NCI-H2081 treated with DMSO at 0.1 percent for 48 hours (cell line): ENCODE results near the gene SNX33.
A peak's percentile ranks its signal among the peaks of the same experiment; 100 is the strongest.
"Not testable (repeated sequence)": the region's sequence is repeated elsewhere in the genome, so short reads cannot be mapped to it uniquely, and the experiment has no call there.

ENCODE experiments used
- DNase-seq: peaks from one replicate; lab custom pipeline; 2025; lab: John Stamatoyannopoulos, UW

SNX33 gene

GRCh38 chr15:75647370-75648155 is at the start of gene SNX33:
TSS of gene SNX33 (plus strand) at chr15:75647912. CDS start at chr15:75649103, 1,191 bp downstream.
- DNase-seq: no peak

DNA sequence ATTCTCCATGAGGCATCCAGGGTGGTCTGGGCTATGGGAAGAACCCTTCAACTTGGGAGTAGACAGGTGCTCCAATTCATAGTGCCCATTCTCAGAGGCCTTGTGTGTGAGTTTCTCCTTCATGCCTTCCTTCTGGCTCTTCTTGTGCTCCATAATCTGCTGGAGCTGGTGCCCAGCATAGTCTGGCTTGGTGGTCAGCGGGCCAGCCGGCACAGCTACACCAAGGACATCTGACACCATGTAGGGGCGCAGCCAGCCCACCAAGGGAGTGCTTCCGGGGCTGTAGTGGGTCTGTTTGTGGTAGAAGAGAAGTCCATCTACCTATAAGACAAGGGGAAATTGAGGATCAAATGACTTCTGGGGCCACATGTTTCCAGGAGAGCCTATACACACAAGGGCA is 49.4 kb upstream of the SNX33 start:
- DNase-seq: no peak

- no peak for DNase-seq
Measured at GRCh38 chr15:75599401-75599800, 48.3 kb upstream of the SNX33 start.

- no peak for DNase-seq
Measured at GRCh38 chr15:75606026-75606425, 41.7 kb upstream of the SNX33 start.

DNA sequence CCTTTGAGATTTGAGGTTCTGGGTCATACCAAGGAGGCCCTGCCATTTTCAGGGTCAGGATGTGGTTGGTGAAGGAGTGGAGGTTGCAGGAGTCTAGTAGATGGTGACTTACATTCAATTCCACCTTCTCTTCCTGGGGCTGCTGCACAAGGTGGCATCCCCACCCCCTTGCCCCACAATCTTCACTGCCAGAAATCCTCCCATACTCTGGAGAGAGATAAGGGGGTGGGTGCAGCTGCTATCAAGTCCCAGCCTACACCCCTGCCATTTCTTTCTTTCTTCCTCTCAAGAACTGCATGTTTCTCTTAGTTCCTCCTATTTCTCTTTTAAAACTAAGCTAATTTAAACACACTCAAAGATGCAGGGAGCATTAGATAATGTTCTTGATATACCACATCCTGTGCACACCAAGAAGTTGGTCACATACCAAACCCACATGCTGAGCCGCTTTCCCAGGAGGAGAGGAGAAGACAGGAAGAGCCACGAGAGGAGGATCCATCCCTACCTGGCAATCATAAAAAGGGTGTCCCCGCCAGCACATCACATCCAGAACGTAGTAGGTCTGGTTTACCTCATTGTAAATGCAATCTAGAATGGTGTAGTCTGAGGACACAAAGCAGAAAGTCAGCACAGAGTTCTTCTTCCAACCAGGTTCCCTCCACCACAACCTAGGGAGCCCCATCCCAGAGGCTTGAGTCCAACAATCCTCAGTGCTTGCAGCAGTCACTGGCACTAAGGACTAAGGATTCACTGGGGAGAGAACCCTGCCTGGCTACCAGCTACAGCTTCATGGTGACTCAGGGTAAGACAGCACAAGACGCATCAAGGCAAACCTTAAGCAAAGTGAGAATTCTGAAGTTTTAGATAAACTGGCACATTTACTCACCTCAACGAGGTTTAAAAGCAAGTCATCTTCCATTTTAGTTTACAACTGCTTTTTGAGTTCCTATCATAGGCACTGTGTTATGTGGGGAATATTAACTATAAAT is 40.7 kb upstream of the SNX33 start:
- DNase-seq: no peak

DNA sequence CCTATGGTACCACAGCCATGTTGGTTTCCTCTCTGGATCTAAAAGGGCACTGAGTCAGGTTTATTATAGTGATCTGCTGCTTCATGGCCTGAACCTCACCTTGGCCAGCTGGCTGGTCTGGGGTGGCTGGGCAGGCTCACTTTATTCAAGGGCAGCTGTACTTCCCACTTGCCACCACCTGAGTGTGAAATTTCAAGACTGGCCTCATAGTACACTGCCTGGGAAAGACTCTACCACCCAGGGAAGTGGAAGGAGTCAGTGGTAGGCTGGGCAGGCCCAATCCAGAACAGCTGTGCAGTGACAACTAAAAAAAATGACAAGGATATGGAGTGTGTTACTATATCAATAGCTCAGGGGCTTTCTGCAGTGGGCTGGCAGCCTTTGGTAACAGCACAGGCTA is 30.9 kb upstream of the SNX33 start:
- no peak for DNase-seq

DNA sequence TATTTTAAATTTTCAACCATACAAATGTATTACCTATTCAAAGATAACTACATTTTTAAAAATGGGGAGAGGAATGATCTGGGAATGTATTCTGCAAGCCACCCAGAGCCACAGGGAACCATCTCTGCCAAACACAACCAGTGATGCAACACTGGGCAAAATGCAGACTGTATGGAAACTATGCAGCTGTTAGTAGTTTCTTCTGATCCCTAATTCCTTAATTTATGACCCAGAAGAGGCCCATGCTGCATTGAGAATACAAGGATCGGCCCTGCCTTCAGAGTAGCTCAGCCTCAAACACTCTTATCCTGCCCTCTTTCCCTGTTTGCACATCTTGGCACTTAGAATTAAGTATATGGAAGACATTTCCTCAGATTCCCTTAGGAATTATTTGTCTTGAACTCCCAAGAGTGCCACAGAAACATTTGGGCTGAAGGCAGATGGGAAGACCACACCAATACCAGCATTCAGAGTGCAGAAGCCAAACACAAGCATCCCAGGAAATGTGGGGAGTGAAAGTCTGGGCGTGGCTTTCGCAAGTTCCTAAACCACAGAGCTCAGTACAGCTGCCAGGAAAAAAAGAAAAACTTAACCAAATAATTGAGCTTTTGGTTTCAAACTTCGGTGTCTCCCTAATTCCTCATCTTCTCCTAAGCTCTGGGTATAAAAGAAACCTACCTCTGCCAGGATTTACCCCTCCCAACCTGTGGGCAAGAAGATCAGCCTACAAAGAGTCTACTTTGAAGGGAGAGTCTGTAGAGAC is 27.5 kb upstream of the SNX33 start:
- no peak for DNase-seq

DNA sequence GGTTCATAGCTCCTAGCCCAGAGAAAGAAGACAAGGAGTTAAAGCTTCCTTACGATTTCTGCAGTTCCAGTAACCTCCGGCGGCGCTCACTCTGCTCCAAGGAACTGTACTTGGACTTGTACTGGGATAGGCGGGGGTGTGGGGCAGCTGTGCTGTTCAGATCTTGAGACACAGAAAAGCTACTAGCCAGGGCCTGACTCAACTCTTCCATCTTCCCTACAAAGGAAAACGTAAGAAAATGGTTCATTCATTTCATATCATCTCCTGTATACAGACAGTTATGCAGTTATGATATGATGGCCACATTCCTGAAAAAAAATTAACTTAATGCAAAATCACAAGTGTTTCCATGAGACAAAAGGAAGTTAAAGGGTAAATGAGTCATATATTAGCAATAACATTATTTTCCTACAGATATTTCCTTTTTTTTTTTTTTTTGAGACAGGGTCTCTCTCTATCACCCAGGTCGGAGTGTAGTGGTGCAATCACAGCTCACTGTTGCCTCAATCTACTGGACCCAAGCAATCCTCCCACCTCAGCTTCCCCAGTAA is 26.8 kb upstream of the SNX33 start:
- no peak for DNase-seq

GRCh38 chr15:75622505-75622904 is 25.2 kb upstream of the SNX33 start:
- no peak for DNase-seq

- DNase-seq: peak; percentile 56
Measured at GRCh38 chr15:75625542-75626347, 22.0 kb upstream of the SNX33 start, which contains the start of gene SNUPN. TSS of gene SNUPN (minus strand) at chr15:75625725. CDS start at chr15:75621051, 4,674 bp downstream.

- DNase-seq: no peak
Measured at GRCh38 chr15:75631935-75632334, 15.8 kb upstream of the SNX33 start.

DNA sequence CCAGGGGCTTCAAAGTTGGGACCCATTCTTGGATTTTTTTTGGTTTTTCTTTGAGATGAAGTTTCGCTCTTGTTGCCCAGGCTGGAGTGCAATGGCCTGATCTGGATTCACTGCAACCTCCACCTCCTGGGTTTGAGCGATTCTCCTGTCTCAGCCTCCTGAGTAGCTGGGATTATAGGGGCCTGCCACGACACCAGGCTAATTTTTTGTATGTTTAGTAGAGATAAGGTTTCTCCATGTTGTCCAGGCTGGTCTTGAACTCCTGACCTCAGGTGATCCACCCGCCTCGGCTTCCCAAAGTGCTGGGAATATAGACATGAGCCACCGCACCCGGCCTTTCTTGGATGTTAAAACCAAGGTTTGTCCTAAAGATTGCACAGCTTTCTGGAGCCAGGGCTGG is 13.8 kb upstream of the SNX33 start:
- DNase-seq: not testable (repeated sequence)

DNA sequence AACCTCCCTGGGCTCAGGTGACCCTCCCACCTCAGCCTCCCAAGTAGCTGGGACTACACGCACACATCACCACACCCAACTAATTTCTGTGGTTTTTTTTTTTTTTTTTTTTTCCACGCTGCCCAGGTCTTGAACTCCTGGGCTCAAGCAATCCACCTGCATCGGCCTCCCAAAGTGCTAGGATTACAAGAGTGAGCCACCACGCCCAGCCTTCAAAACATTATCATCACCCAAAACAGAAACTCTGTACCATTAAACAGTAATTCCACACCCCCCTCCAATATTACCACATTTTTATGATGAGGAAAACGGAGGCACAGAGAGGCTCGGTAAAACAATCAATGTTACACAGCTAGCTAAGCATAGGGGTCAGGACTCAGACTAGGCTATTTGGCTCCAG is 11.7 kb upstream of the SNX33 start:
- no peak for DNase-seq

DNA sequence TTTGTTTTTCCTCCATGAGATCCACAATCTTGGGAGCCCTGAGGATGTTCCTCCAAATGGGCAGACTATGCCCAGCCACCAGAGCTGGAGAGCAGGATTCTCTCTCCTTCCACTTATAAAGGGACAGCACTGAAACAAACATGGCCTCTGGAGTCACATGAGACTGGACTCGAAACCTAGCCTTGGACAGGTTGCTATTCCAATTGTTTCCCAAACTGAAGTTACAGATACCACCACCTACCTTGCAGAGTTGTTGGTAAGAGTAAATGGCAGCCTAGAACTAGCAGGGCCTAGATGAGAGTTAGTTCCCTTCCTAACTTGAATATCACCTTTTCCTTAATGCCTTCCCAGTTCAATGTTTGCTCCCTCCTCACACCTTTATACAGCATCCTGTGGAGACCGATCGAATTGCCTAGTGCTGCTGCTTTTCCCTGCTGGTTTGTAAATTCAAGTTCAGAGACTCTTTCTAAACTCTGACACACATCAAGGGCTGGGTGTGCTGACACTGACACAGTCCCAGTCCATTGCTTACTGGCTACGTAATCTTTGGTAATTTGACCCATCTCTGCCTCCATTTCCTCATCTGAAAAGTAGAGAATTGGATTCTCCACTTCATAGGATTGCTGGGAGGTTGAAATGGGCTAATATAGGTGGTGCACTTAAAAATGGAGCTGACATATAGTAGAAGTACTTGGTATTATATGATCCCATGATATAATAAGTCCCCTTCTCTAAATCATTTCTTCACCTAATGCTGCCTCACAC is 10.3 kb upstream of the SNX33 start:
- DNase-seq: no peak

- DNase-seq: no peak
Measured at GRCh38 chr15:75639191-75639708, 8.5 kb upstream of the SNX33 start.

DNA sequence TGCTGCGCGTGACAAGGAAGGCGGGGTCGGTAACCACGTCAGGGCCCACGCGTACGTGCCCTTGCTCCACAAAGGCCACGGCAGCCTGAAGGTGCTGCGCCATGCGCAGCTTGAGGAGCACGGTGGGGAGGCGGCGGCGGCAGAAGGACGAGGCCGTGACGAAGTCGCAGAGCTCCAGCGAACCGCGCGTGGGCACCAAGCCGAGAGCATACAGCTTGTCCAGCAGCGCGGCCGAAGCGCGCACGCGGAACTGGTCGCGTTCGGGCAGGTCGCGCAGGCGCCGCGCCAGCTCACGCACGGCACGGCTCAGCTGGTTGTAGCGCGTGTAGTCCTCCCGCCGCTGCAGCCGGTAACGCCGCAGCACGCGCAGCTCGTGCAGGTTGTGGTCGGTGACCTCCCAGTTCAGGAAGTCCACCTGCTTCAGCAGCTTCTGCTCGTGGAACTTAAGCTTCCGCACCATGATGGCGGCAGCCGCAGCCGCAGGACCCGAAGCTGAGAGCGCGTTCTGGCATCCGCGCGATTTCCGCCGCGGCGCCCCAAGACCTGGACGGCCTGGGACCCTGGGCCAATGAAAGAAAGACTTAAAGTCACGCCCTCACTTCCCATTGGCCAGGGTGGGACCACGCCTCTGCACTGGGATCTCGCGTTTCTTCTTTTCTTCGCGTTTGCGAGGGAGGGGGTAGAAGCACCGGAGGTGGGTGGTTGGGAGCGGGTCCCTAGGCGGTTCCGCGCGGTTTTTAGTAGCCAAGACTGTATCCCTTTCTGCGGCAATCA is 7.8 kb upstream of the SNX33 start, which contains the start of gene IMP3:
TSS of gene IMP3 (minus strand) at position 516 of the 774 bp plus-strand sequence. CDS start at position 460, 56 bp downstream.
- peak; percentile 94 for DNase-seq

- peak; percentile 40 for DNase-seq
Measured at GRCh38 chr15:75640483-75641178, 7.1 kb upstream of the SNX33 start.

GRCh38 chr15:75641179-75641503 is 6.6 kb upstream of the SNX33 start:
- DNase-seq: no peak
